Myocyte (in vitro differentiated cells): ENCODE measurements around the gene MRGPRF. TPM values are rescaled to one million over a fixed set of nuclear protein-coding genes. Genes with fewer than 3 reads are reported as not detected.

Source experiments
- DNase-seq: peaks from one replicate; pipeline ENCODE4 v3.0.0-alpha.2; 2012; ENCODE audit warnings: low read depth
- polyA plus RNA-seq: library from polyadenylated mRNA; unstranded; fragments of >200 nt; gene quantifications from one replicate; pipeline ENCODE4 v1.2.1, GENCODE V29; 2012; ENCODE audit warnings: missing spikeins
- total RNA-seq: library from RNA; depleted of rRNA; stranded (reverse); fragments of >200 nt; gene quantifications from 2 replicates; pipeline ENCODE4 v1.2.3, GENCODE V29; 2014

The MRGPRF gene
- total RNA-seq = 0.21 TPM in 1 of 2 replicates, not detected in the other
- polyA plus RNA-seq = 0.25 TPM

- DNase-seq = peak; percentile 40
These were observed at the start of gene MRGPRF for GRCh38 chr11:69013009-69013951. MRGPRF (minus strand) TSS chr11:69013246; CDS start chr11:69009901, 3,345 bp downstream.

- no peak for DNase-seq
These were observed 49.3 kb upstream of the MRGPRF start for GRCh38 chr11:69062169-69062855.

GRCh38 chr11:69061713-69062053, 48.6 kb upstream of the MRGPRF start:
- DNase-seq = no peak

- DNase-seq = no peak
These were observed 48.0 kb upstream of the MRGPRF start for GRCh38 chr11:69060806-69061712.

GRCh38 chr11:69059985-69060384, 46.9 kb upstream of the MRGPRF start:
- no peak for DNase-seq

- DNase-seq = no peak
These were observed 46.4 kb upstream of the MRGPRF start for GRCh38 chr11:69059429-69059828.

- DNase-seq = no peak
These were observed 45.6 kb upstream of the MRGPRF start for GRCh38 chr11:69058511-69059270.

GRCh38 chr11:69057801-69058200, 44.8 kb upstream of the MRGPRF start:
- DNase-seq = no peak

GRCh38 chr11:69057236-69057635, 44.2 kb upstream of the MRGPRF start:
- no peak for DNase-seq

- DNase-seq = no peak
These were observed 42.8 kb upstream of the MRGPRF start for GRCh38 chr11:69055598-69056516.

- DNase-seq = no peak
These were observed 42.2 kb upstream of the MRGPRF start for GRCh38 chr11:69055212-69055586.

- DNase-seq = peak; percentile 29
These were observed 41.6 kb upstream of the MRGPRF start for GRCh38 chr11:69054397-69055211.

GRCh38 chr11:69053546-69054396, 40.7 kb upstream of the MRGPRF start:
- no peak for DNase-seq

- DNase-seq = no peak
These were observed 40.1 kb upstream of the MRGPRF start for GRCh38 chr11:69053169-69053477.

- peak; percentile 29 for DNase-seq
These were observed 39.5 kb upstream of the MRGPRF start for GRCh38 chr11:69052343-69053168.

GRCh38 chr11:69051381-69052342, 38.6 kb upstream of the MRGPRF start:
- DNase-seq = no peak
